Thyroid gland (tissue), 4 donors: ENCODE measurements around the gene ISCA1. TPM values are rescaled to one million over a fixed set of nuclear protein-coding genes. Genes with fewer than 3 reads are reported as not detected.
"Not testable (repeated sequence)": the region's sequence is repeated elsewhere in the genome, so short reads cannot be mapped to it uniquely, and the experiment has no call there.

ENCODE experiments used
- DNase-seq, 2 donors: peaks; one replicate each; pipeline ENCODE4 v3.0.0-alpha.2; 2019
- H3K27ac ChIP-seq, 3 donors: fragments of 200-600 bp; sonication (generic); 1 replicate in 2 of 3; 2 replicates in 1 of 3; pipeline ENCODE4 v1.5.1; 2016 to 2019; ENCODE audit warnings: mild to moderate bottlenecking in 1 of 3, moderate library complexity in 1 of 3
- H3K27me3 ChIP-seq: fragments of 200-600 bp; sonication (generic); one replicate; pipeline ENCODE4 v1.5.1; 2019
- H3K36me3 ChIP-seq, 2 donors: fragments of 200-600 bp; sonication (generic); one replicate each; pipeline ENCODE4 v1.5.1; 2016 to 2019
- H3K4me1 ChIP-seq, 2 donors: fragments of 200-600 bp; sonication (generic); one replicate each; pipeline ENCODE4 v1.5.1; 2017 to 2019
- H3K4me3 ChIP-seq, 3 donors: fragments of 200-600 bp; sonication (generic); replicated peaks in 1 of 3; 1 replicate in 2 of 3; 2 replicates in 1 of 3; pipeline ENCODE4 v1.5.1; 2016; ENCODE audit warnings: mild to moderate bottlenecking in 1 of 3
- H3K9me3 ChIP-seq: fragments of 200-600 bp; sonication (generic); one replicate; pipeline ENCODE4 v1.5.1; 2017
- POLR2A ChIP-seq, 2 donors: fragments of 450-650 bp; IDR thresholded peaks; one replicate each; pipeline ENCODE4 v1.6.1; 2017; ENCODE audit warnings: antibody characterized with exemption in 2 of 2, mild to moderate bottlenecking in 2 of 2, moderate library complexity in 1 of 2
- WGBS, 2 donors: methylation state at CpG; one replicate each; pipeline ENCODE4 v1.1.5; 2017; 5-methylcytosine and 5-hydroxymethylcytosine counted together
- intact Hi-C: fragments of 100-400 bp; cut with DNase I; formaldehyde crosslinking; loops from one replicate; pipeline ENCODE4 v1.15.1; 2023
- total RNA-seq, 4 donors: library from RNA; depleted of rRNA; stranded (reverse); fragments of >200 nt; gene quantifications; one replicate each; pipeline ENCODE4 v1.2.3, GENCODE V29; 2016
- TF ChIP-seq, protein P1 (sequence below), 6 experiments: fragments of 200-600 bp in 3 of 6; fragments of 450-650 bp in 3 of 6; sonication (generic) in 3 of 6; IDR thresholded peaks; one replicate each; pipeline ENCODE4 v1.5.1; 2016 to 2019; ENCODE audit warnings: antibody characterized with exemption in 6 of 6, mild to moderate bottlenecking in 2 of 6, inconsistent platforms in 1 of 6, moderate library complexity in 1 of 6

The ISCA1 gene
- total RNA-seq, 4 donors from 2014 or later, result 47.9 to 79.1 (median 63.8) TPM

DNA sequence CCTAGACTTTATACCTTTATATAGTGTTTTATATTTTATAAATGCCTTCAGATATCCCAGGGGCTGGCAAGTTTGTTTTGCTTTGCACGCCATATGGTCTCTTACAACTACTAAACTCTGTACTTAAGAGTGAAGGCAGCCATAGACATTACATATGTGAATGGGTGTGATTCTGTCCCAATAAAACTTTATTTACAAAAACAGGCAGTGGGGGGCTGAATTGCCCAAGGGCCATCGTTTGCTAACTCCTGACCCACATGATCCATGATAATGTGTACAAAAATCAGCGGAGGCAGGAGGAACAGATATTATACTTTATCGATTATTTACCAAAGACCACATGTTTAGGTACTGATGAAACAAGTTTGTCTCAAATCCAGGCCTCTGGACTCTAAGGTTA, 35.8 kb upstream of the ISCA1 start:
- Histone ChIP-seq H3K4me1 (no peaks in the 10 kb centered on the region), H3K9me3 (no peaks in the 10 kb centered on the region), H3K27ac (no peak overlapping the region), H3K27me3 (no peaks in the 10 kb centered on the region), H3K36me3 (peaks cover 37 to 54% of the 10 kb centered on the region in 2 donors), H3K4me3 (no peak overlapping the region)
- DNase-seq, result no peak
- intact Hi-C loops, result no loop called here
- TF ChIP-seq, protein P1, sequence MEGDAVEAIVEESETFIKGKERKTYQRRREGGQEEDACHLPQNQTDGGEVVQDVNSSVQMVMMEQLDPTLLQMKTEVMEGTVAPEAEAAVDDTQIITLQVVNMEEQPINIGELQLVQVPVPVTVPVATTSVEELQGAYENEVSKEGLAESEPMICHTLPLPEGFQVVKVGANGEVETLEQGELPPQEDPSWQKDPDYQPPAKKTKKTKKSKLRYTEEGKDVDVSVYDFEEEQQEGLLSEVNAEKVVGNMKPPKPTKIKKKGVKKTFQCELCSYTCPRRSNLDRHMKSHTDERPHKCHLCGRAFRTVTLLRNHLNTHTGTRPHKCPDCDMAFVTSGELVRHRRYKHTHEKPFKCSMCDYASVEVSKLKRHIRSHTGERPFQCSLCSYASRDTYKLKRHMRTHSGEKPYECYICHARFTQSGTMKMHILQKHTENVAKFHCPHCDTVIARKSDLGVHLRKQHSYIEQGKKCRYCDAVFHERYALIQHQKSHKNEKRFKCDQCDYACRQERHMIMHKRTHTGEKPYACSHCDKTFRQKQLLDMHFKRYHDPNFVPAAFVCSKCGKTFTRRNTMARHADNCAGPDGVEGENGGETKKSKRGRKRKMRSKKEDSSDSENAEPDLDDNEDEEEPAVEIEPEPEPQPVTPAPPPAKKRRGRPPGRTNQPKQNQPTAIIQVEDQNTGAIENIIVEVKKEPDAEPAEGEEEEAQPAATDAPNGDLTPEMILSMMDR (IDR thresholded peaks at IDR 0.05), result no peak
- TF ChIP-seq POLR2A (IDR thresholded peaks at IDR 0.05), result no peak
- WGBS, 2 donors, result 99% methylated on average over 4 of the region's 4 CpGs

DNA sequence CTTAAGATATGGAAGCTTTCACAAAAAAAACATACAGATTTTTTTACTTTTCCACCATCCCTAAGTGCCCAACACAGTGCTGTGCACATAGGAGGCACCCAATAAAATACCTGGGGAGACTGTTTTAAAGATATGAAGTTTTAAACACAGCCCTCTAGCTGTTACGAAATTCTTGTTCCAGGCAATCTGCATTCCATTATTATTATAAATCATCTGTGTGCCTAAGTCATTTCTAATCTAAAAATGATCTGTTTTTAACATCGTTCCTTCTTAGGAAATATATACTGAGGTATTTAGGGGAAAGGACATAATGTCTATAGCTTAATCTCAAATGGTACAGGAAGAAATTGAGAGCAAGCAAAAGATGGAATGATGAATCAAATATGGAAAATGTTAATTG, 32.7 kb upstream of the ISCA1 start:
- no peak for DNase-seq
- 48 to 95% methylated on average over 2 of the region's 2 CpGs for WGBS, 2 donors
- H3K36me3 ChIP-seq, result peaks cover 20 to 32% of the 10 kb centered on the region in 2 donors
- no peak overlapping the region for H3K4me3 ChIP-seq
- H3K27me3 ChIP-seq, result no peaks in the 10 kb centered on the region
- H3K9me3 ChIP-seq, result no peaks in the 10 kb centered on the region
- H3K27ac ChIP-seq, result no peak overlapping the region
- TF ChIP-seq, protein P1 (IDR thresholded peaks at IDR 0.05), result no peak
- no peak for TF ChIP-seq POLR2A (IDR thresholded peaks at IDR 0.05)
- H3K4me1 ChIP-seq, result no peaks in the 10 kb centered on the region
- intact Hi-C loops, result no loop called here

DNA sequence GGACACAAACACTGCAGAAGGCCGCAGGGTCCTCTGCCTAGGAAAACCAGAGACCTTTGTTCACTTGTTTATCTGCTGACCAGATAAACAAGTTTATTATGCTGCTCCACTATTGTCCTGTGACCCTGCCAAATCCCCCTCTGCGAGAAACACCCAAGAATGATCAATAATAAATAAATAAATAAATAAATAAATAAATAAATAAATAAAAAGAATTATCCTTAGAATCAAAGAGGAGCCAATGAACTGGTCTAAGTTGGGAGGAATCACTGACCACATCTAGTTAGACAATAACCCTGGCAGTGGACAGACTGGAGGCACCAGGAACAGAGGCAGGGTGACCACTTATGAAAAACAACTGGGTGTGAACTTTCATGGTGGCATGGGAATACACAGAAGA, 30.6 kb upstream of the ISCA1 start:
- H3K4me1 ChIP-seq, H3K27me3 ChIP-seq, DNase-seq, intact Hi-C loops, H3K9me3 ChIP-seq, H3K4me3 ChIP-seq, H3K27ac ChIP-seq: not testable (repeated sequence)
- peaks cover 16 to 37% of the 10 kb centered on the region in 2 donors for H3K36me3 ChIP-seq
- WGBS, 2 donors, result 93 to 98% methylated on average over 2 of the region's 2 CpGs

DNA sequence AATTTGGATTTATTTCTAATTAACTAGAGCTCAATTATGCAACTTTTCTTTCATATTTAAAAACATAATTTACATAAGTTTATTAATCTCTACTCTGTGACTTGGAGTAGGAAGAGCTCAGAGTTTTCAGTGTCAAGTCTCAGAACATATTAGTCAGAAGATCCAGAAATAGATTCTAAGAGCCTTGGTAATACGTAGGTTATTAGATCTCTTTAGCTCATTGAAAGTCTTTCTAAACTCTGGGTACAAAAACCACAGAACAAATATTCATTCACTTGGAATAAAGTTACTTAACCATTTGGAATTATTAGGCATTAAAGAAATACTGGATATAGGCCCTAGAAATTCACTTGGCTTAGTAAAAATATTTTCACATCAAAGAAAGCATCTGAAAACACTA, 26.3 kb upstream of the ISCA1 start:
- TF ChIP-seq, protein P1 (IDR thresholded peaks at IDR 0.05), result no peak
- no peak for TF ChIP-seq POLR2A (IDR thresholded peaks at IDR 0.05)
- Histone ChIP-seq H3K4me1 (no peaks in the 10 kb centered on the region), H3K36me3 (peaks cover 44 to 46% of the 10 kb centered on the region in 2 donors), H3K4me3 (no peak overlapping the region), H3K27ac (no peak overlapping the region), H3K9me3 (no peaks in the 10 kb centered on the region), H3K27me3 (no peaks in the 10 kb centered on the region)
- DNase-seq, result no peak
- 91 to 96% methylated on average over 1 of the region's 1 CpG for WGBS, 2 donors
- intact Hi-C loops, result no loop called here

DNA sequence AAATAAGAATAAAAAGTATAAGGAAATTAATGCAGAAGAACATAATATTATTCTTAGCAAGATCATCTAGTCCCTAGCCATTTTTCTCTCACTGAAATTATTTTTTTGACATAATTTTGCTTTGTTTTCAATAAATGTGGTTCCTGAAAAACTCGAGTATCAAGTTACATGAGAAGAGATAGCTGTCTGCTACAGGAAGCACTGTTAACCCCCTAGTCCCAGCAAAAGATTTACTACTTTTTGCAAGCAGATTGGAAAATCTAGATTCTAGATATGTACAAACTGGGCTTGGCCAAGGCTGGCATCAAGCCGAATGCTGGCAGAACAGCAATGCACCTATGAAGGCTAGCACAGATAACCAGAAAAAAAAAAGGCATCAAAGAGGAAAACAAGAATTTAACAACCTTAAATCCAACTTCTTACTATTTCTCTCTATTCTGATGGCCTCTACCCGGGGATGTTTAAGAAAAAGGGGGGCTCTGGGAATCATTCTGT, 21.9 kb upstream of the ISCA1 start:
- Histone ChIP-seq H3K4me3 (no peak overlapping the region), H3K36me3 (peaks cover 62 to 65% of the 10 kb centered on the region in 2 donors), H3K27ac (no peak overlapping the region), H3K4me1 (peaks cover 0 to 6% of the 10 kb centered on the region in 2 donors), H3K27me3 (no peaks in the 10 kb centered on the region), H3K9me3 (no peaks in the 10 kb centered on the region)
- intact Hi-C loops, result no loop called here
- WGBS, 2 donors, result 66 to 78% methylated on average over 3 of the region's 3 CpGs
- no peak for TF ChIP-seq POLR2A (IDR thresholded peaks at IDR 0.05)
- TF ChIP-seq, protein P1 (IDR thresholded peaks at IDR 0.05), result no peak
- no peak for DNase-seq
